ENCODE results near the gene COL26A1. TPM values are rescaled to one million over a fixed set of nuclear protein-coding genes. Genes with fewer than 3 reads are reported as not detected.

Gene COL26A1
- total RNA-seq, 1 experiment from 2014 or later: 1.1 TPM

DNA sequence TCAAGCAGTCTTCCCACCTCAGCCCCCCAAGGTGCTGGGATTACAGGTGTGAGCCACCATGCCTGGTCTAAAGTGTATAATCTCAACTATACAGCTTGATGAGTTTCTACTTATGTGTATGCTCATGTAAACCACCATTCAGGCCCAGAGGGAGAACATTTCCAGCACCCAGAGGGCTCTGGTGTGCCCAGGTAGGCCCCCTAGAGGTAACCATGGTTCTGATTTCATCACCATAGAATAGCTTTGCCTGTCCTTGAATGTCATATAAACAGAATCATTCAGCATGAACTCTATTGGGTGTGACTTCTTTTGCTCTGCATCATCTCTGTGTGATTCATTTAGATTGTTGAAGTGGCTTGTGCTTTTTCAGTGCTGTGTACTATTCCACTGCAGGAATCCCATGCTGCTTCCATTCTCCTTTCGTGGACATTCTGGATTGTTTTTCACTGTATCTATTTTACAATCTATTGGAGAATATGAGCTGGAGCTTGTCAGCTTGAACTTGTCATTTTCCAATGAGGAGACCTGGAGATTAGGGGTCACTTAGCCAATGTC, 35.2 kb downstream of the COL26A1 start:
- in situ Hi-C loops (cut with HindIII; ENCODE audit: low pct_unique_long_range_greater_than_20kb, low sequenced_read_pairs): no loop called here
- DNase-seq (ENCODE audit: low read depth): no peak

DNA sequence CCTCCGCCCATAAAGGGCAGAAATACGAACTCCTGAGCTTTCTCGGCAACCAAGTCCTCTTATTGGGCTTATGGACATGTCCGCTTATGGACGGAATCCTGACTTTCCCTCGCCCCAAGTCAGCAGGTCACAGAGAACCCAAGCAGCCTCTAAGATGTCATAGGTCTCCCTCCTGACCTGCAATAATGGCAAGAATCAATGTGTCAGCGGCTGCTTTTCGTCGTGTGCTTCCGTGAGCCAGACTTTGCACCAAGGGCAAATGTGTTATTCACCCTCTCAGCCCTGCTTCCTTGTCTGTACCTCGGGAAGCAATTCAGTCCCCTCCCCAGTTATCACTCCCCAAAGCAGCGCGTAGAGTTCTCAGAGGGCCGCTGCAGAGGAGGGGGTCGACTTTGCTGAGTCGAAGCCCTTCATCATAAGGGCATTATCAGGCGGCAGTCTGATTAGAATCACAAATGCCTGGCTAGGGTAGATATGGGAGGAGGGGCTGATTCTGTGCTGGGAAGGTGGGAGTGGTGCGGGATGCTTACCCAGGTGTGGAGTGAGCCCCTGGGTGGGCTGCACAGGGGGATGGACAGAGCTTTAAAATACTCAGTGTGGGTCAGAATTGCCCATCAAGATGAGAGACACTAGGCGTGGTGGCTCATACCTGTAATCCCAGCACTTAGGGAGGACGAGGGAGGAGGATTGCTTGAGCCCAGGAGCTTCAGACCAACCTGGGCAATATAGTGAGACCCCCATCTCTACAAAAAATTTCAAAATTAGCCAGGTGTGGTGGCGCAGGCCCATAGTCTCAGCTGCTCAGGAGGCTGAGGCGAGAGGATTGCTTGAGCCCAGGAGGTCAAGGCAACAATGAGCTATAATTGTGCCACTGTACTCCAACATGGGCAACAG, 36.0 kb downstream of the COL26A1 start:
- in situ Hi-C loops (cut with HindIII; ENCODE audit: low pct_unique_long_range_greater_than_20kb, low sequenced_read_pairs): no loop called here
- no peak for DNase-seq (ENCODE audit: low read depth)

DNA sequence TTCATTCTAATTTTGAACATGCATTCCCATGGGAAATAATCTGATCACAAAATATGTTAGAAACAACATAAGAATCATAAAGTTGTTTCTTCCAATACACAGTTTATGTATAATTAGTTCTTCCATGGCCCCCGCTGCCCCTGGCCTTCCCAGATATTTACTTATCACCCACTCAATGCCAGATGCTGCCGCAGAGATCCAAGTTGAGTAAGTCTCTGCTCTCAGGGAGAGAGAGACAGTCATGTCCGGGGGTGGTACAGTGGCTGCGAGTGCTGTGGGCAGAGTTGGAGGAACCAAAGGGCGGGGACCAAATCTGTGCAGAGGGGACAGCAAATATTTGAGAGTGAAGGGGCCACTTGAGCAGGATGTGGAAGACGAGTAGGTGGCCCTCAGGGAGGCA, 37.1 kb downstream of the COL26A1 start:
- no peak for DNase-seq (ENCODE audit: low read depth)
- in situ Hi-C loops (cut with HindIII; ENCODE audit: low pct_unique_long_range_greater_than_20kb, low sequenced_read_pairs): no loop called here

DNA sequence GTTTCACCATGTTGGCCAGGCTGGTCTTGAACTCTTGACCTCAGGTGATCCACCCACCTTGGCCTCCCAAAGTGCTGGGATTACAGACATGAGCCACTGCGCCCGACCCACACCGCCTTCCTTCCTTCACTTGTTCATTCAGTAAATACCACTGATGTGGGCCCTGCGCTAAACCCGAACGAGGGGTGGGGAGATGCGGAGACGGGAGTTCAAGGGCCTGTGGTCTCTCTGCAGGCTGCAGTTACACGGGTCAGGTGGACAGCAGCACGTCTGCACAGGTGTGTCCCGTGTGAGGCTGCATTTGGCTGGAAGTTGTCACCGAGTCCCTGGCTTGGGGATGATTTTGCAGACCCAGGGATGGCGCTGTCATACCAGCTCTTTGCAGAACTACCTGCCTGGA, 38.1 kb downstream of the COL26A1 start:
- in situ Hi-C loops (cut with HindIII; ENCODE audit: low pct_unique_long_range_greater_than_20kb, low sequenced_read_pairs): no loop called here

DNA sequence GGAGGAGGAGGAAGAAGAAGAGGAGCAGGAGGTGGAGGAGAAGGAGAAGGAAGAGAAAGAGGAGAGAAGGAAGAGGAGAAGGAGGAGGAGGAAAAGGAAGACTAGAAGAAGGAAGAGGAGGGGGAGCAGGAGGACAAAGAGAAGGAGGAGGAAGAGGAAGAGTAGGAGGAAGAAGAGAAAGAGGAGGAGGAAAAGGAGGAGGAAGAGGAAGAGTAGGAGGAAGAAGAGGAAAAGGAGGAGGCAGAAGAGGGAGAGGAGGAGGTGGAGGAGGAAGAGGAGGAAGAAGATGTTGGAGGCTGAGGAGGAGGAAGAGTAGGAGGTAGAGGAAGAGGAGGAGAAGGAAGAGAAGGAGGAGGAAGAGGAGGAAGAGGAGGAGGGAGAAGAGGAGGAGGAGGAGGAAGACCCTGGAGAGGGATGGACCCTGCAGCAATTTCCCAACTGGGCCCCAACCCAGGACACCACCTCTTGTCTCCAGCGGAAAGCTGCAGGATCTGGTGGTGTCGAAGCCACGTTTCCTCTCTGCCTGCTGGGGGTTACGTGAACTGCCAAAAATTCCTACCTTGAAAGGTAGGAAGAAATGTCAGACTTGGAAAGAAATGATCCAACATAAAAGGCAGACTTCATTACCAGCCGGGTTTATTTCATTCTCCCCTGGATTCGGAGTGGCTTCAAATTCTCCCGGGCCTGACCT, 38.9 kb downstream of the COL26A1 start:
- in situ Hi-C loops (cut with HindIII; ENCODE audit: low pct_unique_long_range_greater_than_20kb, low sequenced_read_pairs): no loop called here
- no peak for DNase-seq (ENCODE audit: low read depth)

More for the DNA sequence above, 38.1 kb downstream of the COL26A1 start:
- DNase-seq (ENCODE audit: low read depth): no peak

DNA sequence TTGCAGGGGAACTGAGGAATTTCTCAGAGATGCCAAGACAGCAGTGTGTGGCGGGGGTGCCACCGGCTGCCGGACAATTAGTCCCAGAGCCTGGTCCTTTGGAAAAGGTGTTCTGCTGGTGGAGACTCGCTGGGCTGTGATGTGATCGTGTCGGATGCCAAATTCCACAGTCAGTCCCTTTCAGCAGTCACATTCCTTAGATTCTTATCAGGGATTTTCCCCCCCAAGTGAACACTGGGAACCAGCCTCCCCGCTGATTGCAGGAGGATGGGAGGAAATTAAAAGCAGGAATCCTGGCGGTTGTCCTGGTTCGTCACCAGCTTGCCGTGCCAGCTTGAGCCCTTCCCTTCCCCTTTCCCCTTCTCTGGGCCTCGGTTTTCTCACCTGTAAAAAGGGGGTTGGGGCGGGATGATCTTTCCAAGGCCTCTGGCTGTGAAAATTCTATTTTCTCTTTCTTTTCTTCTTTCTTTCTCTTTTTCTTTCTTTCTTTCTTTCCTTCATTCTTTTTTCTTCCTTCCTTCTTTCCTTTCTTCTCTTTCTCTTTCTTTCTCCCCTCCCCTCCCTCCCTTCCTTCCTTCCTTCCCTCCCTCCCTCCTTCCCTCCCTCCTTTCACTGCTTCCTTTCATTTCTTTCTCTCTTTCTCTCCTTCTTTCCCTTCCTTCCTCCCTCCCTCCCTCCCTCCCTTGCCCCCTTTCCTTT, 39.6 kb downstream of the COL26A1 start:
- DNase-seq (ENCODE audit: low read depth): peak; percentile 77
- in situ Hi-C loops (cut with HindIII; ENCODE audit: low pct_unique_long_range_greater_than_20kb, low sequenced_read_pairs): no loop called here

DNA sequence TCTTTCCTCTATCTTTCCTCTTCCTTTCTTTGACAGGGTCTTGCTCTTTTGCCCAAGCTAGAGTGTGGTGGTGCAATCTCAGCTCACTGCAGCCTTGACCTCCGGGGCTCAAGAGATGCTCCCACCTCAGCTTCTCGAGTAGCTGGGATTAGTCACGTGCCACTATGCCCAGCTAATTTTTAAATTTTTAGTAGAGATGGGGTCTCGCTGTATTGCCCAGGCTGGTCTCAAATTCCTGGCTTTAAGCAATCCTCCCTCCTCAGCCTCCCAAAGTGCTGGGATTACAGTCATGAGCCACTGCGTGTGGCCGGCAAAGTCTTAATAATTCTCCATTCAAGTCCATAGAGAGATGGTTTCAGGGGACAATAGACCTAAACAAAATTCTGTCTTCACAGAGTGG, 40.2 kb downstream of the COL26A1 start:
- DNase-seq (ENCODE audit: low read depth): no peak
- in situ Hi-C loops (cut with HindIII; ENCODE audit: low pct_unique_long_range_greater_than_20kb, low sequenced_read_pairs): no loop called here

DNA sequence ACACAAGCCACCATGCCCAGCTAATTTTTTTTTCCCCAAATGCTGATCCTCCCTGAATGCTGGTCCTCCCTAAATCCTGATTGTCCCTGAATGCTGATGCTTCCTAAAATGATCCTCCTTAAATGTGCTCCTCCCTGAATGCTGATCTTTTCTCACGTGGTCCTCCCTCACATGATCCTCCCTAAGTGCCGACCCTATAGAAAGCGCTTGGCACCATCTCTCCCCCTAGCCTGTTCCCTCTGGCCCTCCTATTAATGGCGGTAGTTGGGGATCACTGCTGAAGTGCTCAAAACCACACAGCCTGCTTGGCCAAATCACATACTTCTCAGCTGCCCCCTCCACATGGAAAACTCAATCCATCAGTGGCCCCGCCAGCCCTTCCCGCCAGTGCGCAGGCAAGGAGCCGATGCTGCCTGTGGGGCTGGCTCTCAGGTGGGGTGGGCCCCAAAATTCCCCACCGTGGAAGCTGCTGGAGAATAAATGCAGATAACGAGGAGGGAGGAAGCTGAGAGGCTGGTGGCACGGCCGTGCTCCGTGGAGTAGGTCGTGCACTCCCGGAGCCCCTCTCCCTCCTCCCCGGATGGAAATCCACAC, 42.9 kb downstream of the COL26A1 start:
- in situ Hi-C loops (cut with HindIII; ENCODE audit: low pct_unique_long_range_greater_than_20kb, low sequenced_read_pairs): no loop called here
- DNase-seq (ENCODE audit: low read depth): no peak

DNA sequence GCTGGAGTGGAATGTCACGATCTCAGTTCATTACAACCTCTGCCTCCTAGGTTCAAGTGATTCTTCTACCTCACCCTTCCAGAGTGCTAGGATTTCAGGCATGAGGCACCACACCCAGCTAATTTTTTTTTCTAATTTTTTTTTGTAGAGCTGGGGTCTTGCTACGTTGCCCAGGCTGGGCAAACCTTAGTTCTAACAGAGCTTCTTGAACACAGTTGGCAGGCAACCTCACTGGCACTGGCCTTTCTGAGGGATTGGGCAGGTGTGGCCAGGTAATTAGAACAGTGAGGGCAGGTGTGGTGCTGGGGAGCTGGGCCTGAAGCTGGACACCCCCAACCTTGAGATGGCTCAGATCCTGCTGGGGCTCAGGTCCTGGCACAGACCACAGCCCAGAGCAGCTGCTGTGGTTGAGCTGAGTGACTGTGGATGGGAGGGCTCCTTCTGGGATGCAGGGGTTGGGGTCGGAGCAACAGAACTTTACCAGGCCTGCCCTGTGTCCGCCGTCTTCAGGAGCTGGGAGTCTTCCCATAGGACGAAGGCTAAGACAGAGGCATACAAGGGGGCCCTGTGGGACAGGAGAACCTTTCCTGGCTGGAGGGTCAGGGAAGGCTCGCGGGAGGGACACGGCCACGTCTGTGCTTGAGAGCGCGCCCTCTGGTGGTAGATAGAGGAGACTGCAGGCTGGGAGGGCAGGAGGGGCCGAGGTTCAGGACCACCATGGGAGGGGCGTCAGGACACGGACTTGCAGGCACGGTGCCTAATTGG, 48.2 kb downstream of the COL26A1 start:
- no peak for DNase-seq (ENCODE audit: low read depth)

DNA sequence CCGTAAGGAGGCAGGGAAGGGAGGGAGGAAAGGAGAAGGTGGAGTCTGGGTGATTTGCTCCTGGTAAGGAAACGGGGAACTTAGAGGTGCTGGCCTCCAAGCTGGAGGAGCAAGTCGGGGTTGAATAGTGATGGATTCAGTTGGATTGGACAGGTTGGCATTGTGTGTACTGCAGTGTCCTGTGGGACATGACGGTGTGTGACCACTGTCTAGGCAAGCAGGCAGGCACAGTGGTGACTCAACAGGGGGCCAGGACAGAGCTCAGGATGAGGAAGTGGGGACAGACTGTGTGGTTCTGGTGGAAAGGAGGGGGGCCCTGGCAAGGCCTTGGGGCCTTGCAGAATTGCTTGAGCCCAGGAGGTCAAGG, 48.8 kb downstream of the COL26A1 start:
- no peak for DNase-seq (ENCODE audit: low read depth)
- in situ Hi-C loops (cut with HindIII; ENCODE audit: low pct_unique_long_range_greater_than_20kb, low sequenced_read_pairs): no loop called here

More for the DNA sequence above, 48.2 kb downstream of the COL26A1 start:
- in situ Hi-C loops (cut with HindIII; ENCODE audit: low pct_unique_long_range_greater_than_20kb, low sequenced_read_pairs): no loop called here

DNA sequence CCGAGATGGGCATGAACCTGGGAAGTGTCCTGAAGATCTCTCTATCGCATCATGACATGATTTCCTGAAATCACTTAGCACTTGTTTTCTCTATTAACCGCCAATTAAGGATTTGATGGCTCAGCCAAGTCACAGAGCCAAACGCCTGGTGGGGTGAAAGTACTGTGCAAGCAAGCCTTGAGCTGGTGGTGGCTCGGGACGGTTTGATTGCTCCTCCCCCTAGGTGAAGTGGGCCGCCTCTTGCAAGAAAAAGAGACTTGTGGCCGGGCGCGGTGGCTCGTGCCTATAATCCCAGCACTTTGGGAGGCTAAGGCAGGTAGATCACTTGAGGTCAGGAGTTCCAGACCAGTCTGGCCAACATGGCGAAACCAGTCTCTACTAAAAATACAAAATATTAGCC, 50.3 kb downstream of the COL26A1 start:
- in situ Hi-C loops (cut with HindIII; ENCODE audit: low pct_unique_long_range_greater_than_20kb, low sequenced_read_pairs): no loop called here
- DNase-seq (ENCODE audit: low read depth): no peak

DNA sequence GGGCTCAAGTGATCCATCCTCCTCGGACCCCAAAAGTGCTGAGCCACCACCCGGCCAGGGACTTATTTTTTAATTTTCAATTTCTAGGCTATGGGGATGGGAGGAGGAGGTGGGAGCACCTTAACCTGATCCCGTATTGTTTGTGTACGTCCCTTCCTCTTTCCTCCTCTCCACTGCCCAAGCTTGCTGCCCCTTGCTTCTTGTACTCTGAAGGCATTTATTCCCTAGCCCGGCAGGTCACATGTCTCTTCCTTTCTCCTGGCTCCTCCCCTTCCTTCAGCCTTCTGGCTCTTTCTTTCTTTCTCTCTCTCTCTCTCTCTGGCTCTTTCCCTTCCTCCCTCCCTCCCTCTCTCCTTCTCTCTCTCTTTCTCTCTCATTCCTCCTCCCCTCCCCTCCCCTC, 56.0 kb downstream of the COL26A1 start:
- in situ Hi-C loops (cut with HindIII; ENCODE audit: low pct_unique_long_range_greater_than_20kb, low sequenced_read_pairs): no loop called here
- DNase-seq (ENCODE audit: low read depth): no peak

DNA sequence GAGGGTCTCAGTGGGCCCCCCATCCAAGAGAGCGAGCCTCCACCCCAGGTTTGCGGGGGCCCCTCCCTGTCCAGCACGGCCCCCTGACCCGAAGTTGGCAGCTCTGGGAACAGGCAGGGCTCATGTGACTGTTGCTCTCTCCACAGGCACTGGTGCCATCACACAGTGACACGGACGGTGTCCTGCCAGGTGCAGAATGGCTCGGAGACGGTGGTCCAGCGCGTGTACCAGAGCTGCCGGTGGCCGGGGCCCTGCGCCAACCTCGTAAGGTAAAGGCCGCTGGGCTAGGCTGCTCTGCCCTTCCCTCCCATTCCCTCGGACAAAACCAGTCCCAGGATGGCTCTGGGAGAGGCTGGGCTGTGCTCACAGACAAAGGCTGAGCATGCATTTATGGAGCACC, 57.2 kb downstream of the COL26A1 start:
- no peak for DNase-seq (ENCODE audit: low read depth)
- in situ Hi-C loops (cut with HindIII; ENCODE audit: low pct_unique_long_range_greater_than_20kb, low sequenced_read_pairs): no loop called here

DNA sequence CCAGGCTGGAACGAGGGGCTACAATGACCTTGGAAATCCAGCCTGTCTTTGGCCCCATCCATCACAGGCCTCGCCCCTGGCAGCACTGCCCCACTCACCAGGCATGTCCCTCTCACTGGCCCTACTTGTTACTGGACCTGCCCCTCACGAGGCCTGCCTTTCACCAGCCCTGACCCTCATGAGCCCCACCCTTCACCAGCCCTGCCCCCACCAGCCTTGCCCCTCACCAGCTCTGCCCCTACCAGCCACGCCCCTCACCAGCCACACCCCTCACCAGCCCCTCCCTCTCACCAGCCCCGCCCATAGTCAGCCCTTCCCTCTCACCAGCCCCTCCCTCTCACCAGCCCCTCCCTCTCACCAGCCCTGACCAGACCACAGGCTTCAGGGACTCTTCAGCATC, 57.8 kb downstream of the COL26A1 start:
- in situ Hi-C loops (cut with HindIII; ENCODE audit: low pct_unique_long_range_greater_than_20kb, low sequenced_read_pairs): no loop called here
- DNase-seq (ENCODE audit: low read depth): no peak

DNA sequence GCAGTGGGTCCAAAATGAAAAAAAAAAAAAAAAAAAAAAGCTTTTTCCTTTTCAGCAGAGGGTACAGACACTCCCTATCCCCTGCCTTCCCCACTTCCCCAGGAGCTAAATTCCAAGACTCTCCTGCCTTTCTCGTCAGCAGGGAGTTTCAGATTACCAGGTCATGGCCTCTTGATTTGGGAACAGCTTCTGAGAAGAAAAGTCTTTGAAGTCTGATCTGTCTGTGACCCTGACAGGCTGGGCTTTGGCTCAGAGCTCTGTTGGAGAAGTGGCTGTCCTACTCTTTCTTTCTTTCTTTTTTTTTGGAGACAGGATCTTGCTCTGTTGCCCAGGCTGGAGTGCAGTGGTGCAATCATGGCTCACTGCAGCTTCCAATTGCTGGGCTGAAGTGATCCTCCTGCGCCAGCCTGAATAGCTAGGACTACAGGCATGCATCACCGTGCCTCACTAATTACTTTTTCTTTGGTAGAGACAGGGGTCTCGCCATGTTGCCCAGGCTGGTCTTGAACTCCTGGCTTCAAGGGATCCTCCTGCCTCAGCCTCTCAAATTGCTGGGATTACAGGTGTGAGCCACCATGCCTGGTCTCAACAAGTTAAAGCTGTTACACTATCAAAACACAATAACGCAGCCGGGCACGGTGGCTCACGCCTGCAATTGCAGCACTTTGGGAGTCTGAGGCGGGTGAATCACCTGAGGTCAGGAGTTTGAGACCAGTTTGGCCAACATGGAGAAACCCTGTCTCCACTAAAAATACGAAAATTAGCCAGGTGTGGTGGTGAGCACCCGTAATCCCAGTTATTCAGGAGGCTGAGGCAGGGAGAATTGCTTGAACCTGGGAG, 59.9 kb downstream of the COL26A1 start:
- in situ Hi-C loops (cut with HindIII; ENCODE audit: low pct_unique_long_range_greater_than_20kb, low sequenced_read_pairs): no loop called here

DNA sequence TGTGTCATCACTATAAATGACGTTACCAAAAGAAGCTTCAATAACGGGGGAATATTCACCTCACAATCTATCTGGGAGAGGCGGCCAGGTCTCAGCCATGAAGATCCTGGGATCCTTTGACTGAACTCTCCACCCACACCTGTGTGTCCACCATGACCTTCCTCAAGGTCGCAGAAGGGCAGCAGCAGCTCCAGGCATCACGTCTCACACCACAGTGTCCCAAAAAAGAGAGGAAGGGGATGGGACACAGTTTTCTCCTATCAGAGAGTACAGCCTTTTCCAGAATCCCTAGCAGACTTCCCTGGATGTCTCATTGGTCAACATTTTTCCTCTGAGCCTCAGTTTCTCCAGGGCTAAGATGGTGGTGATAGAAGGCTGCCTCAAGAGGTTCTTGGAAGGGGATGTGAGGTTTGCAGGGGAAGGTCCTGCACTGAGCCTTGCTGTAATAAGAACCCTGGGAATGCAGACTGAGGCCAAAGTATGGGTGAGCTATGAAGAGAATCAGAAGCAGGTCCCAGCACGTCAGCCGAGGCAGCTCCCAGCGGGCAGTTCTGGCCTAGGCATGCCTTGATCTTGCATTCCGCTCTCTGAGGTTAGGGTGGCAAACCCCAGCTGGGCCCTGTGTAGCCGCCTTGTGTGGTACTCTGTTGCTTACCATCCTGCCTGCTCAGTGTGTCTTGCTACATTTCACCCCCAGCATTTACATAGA, 63.8 kb downstream of the COL26A1 start:
- in situ Hi-C loops (cut with HindIII; ENCODE audit: low pct_unique_long_range_greater_than_20kb, low sequenced_read_pairs): no loop called here

More for the DNA sequence above, 59.9 kb downstream of the COL26A1 start:
- no peak for DNase-seq (ENCODE audit: low read depth)

More for the DNA sequence above, 63.8 kb downstream of the COL26A1 start:
- DNase-seq (ENCODE audit: low read depth): no peak

Data from Caki2 (cell line).